Activated naive CD8-positive, alpha-beta T cell treated with anti-CD3 and anti-CD28 coated beads, Interleukin-2, amount 50 U/mL, for 16 hours (primary cell): ENCODE results near the gene CD300LD.
"Not testable (repeated sequence)": the region's sequence is repeated elsewhere in the genome, so short reads cannot be mapped to it uniquely, and the experiment has no call there.

Experiments
- DNase-seq: peaks from one replicate; pipeline ENCODE4 v3.0.0-alpha.2; 2020; ENCODE audit warnings: low read depth, low spot score

The CD300LD gene

GRCh38 chr17:74606050-74606449 is 14.0 kb upstream of the CD300LD start:
- DNase-seq, result no peak

- no peak for DNase-seq
Measured at GRCh38 chr17:74605361-74605760, 13.3 kb upstream of the CD300LD start.

GRCh38 chr17:74604761-74605160 is 12.7 kb upstream of the CD300LD start:
- no peak for DNase-seq

- DNase-seq, result no peak
Measured at GRCh38 chr17:74604200-74604599, 12.1 kb upstream of the CD300LD start.

- DNase-seq, result no peak
Measured at GRCh38 chr17:74603746-74604145, 11.7 kb upstream of the CD300LD start.

- no peak for DNase-seq
Measured at GRCh38 chr17:74603037-74603635, 11.1 kb upstream of the CD300LD start.

GRCh38 chr17:74601944-74602572 is 10.0 kb upstream of the CD300LD start:
- no peak for DNase-seq

- DNase-seq, result no peak
Measured at GRCh38 chr17:74599448-74599939, 7.4 kb upstream of the CD300LD start.

- no peak for DNase-seq
Measured at GRCh38 chr17:74599023-74599399, 6.9 kb upstream of the CD300LD start.

GRCh38 chr17:74598346-74599022 is 6.4 kb upstream of the CD300LD start:
- no peak for DNase-seq

- DNase-seq, result no peak
Measured at GRCh38 chr17:74597069-74597790, 5.1 kb upstream of the CD300LD start.

- DNase-seq, result no peak
Measured at GRCh38 chr17:74595037-74595750, 3.1 kb upstream of the CD300LD start.

- no peak for DNase-seq
Measured at GRCh38 chr17:74591503-74591902, 580 bp downstream of the CD300LD start.

GRCh38 chr17:74585711-74586110 is 6.4 kb downstream of the CD300LD start:
- DNase-seq, result no peak

- DNase-seq, result no peak
Measured at GRCh38 chr17:74584292-74585060, 7.6 kb downstream of the CD300LD start.

GRCh38 chr17:74582633-74583032 is 9.4 kb downstream of the CD300LD start:
- no peak for DNase-seq

- DNase-seq, result no peak
Measured at GRCh38 chr17:74579900-74580299, 12.2 kb downstream of the CD300LD start.

GRCh38 chr17:74578979-74579378 is 13.1 kb downstream of the CD300LD start:
- no peak for DNase-seq

- no peak for DNase-seq
Measured at GRCh38 chr17:74574489-74575142, 17.5 kb downstream of the CD300LD start.

GRCh38 chr17:74573635-74574034 is 18.4 kb downstream of the CD300LD start:
- DNase-seq, result not testable (repeated sequence)
